HepG2 (cell line): ENCODE data around the gene ESYT3. TPM values are rescaled to one million over a fixed set of nuclear protein-coding genes. Genes with fewer than 3 reads are reported as not detected.
A peak's percentile ranks its signal among the peaks of the same experiment; 100 is the strongest.

Experiments used
- ELF3 ChIP-seq: IDR thresholded peaks from 2 replicates; pipeline ENCODE4 v1.6.1; 2016; ENCODE audit warnings: missing genetic modification reagents, missing compliant biosample characterization
- HHEX ChIP-seq: IDR thresholded peaks from 2 replicates; pipeline ENCODE4 v1.6.1; 2016; ENCODE audit warnings: control low read depth
- HOXA3 ChIP-seq: sonication (generic); formaldehyde crosslinking; IDR thresholded peaks from 2 replicates; pipeline ENCODE4 v1.5.0; 2020; ENCODE audit warnings: missing genetic modification reagents
- IRX3 ChIP-seq: sonication (generic); formaldehyde crosslinking; IDR thresholded peaks from 2 replicates; pipeline ENCODE4 v1.8.1; 2023; ENCODE audit warnings: mild to moderate bottlenecking, low read depth, missing genetic modification reagents, borderline replicate concordance
- JDP2 ChIP-seq: sonication (generic); formaldehyde crosslinking; IDR thresholded peaks from 2 replicates; pipeline ENCODE4 v1.8.1; 2022; ENCODE audit warnings: missing genetic modification reagents, borderline replicate concordance
- KLF12 ChIP-seq: sonication (generic); formaldehyde crosslinking; IDR thresholded peaks from 2 replicates; pipeline ENCODE4 v1.4.0; 2020; ENCODE audit warnings: missing genetic modification reagents, borderline replicate concordance
- KLF6 ChIP-seq: IDR thresholded peaks from 2 replicates; pipeline ENCODE4 v1.8.0; 2016; ENCODE audit warnings: missing biosample characterization, missing genetic modification reagents
- MAF1 ChIP-seq: sonication (generic); formaldehyde crosslinking; IDR thresholded peaks from 2 replicates; pipeline ENCODE4 v1.5.0; 2020; ENCODE audit warnings: missing genetic modification reagents, borderline replicate concordance
- MIER2 ChIP-seq: IDR thresholded peaks from 2 replicates; pipeline ENCODE4 v1.6.1; 2016; ENCODE audit warnings: missing biosample characterization, missing genetic modification reagents
- NAIF1 ChIP-seq: sonication (generic); formaldehyde crosslinking; IDR thresholded peaks from 2 replicates; pipeline ENCODE4 v1.5.0; 2020; ENCODE audit warnings: mild to moderate bottlenecking, missing genetic modification reagents, borderline replicate concordance
- PLRG1 ChIP-seq: fragments of 450-650 bp; conservative IDR thresholded peaks from 2 replicates; pipeline ENCODE4 v1.6.1; 2016
- SALL1 ChIP-seq: sonication (generic); formaldehyde crosslinking; IDR thresholded peaks from 2 replicates; pipeline ENCODE4 v1.8.0; 2022; ENCODE audit warnings: mild to moderate bottlenecking, missing genetic modification reagents
- TP53 ChIP-seq: sonication (generic); formaldehyde crosslinking; conservative IDR thresholded peaks from 2 replicates; pipeline ENCODE4 v1.4.0; 2020; ENCODE audit warnings: missing genetic modification reagents
- TSC22D2 ChIP-seq: sonication (generic); formaldehyde crosslinking; IDR thresholded peaks from 2 replicates; pipeline ENCODE4 v1.5.1; 2020; ENCODE audit warnings: missing genetic modification reagents, mild to moderate bottlenecking, borderline replicate concordance
- ZFP1 ChIP-seq: IDR thresholded peaks from 2 replicates; pipeline ENCODE4 v1.6.1; 2016
- ZNF121 ChIP-seq: sonication (generic); formaldehyde crosslinking; IDR thresholded peaks from 2 replicates; pipeline ENCODE4 v1.5.0; 2020; ENCODE audit warnings: mild to moderate bottlenecking, missing genetic modification reagents
- ZNF3 ChIP-seq: IDR thresholded peaks from 2 replicates; pipeline ENCODE4 v1.7.0; 2017; ENCODE audit warnings: inconsistent platforms
- ZNF44 ChIP-seq: sonication (generic); formaldehyde crosslinking; IDR thresholded peaks from 2 replicates; pipeline ENCODE4 v1.5.1; 2020; ENCODE audit warnings: mild to moderate bottlenecking, missing genetic modification reagents
- ZNF501 ChIP-seq: sonication (generic); formaldehyde crosslinking; IDR thresholded peaks from 2 replicates; pipeline ENCODE4 v1.5.1; 2020; ENCODE audit warnings: mild to moderate bottlenecking, moderate library complexity, missing genetic modification reagents
- ZNF556 ChIP-seq: sonication (generic); formaldehyde crosslinking; IDR thresholded peaks from 2 replicates; pipeline ENCODE4 v1.4.0; 2020; ENCODE audit warnings: mild to moderate bottlenecking, missing genetic modification reagents, borderline replicate concordance
- ZNF567 ChIP-seq: sonication (generic); formaldehyde crosslinking; IDR thresholded peaks from 2 replicates; pipeline ENCODE4 v1.8.1; 2023; ENCODE audit warnings: mild to moderate bottlenecking, missing genetic modification reagents, borderline replicate concordance
- ZNF605 ChIP-seq: sonication (generic); formaldehyde crosslinking; IDR thresholded peaks from 2 replicates; pipeline ENCODE4 v1.8.0; 2022; ENCODE audit warnings: mild to moderate bottlenecking, missing genetic modification reagents
- ZNF629 ChIP-seq: sonication (generic); formaldehyde crosslinking; conservative IDR thresholded peaks from 2 replicates; pipeline ENCODE4 v1.5.0; 2020; ENCODE audit warnings: missing genetic modification reagents
- ZNF768 ChIP-seq: sonication (generic); formaldehyde crosslinking; IDR thresholded peaks from 2 replicates; pipeline ENCODE4 v1.4.0; 2020; ENCODE audit warnings: missing genetic modification reagents
- ZSCAN30 ChIP-seq: sonication (generic); formaldehyde crosslinking; IDR thresholded peaks from 2 replicates; pipeline ENCODE4 v1.5.0; 2020; ENCODE audit warnings: mild to moderate bottlenecking, missing genetic modification reagents
- polyA plus RNA-seq, 8 experiments: library from polyadenylated mRNA; depleted of rRNA in 3 of 8; stranded (reverse) in 7 of 8; unstranded in 1 of 8; fragments of >200 nt; fragmentation: Illumina TruSeq in 4 of 8; extraction: Trizol in 4 of 8; gene quantifications; 2 replicates each; pipeline versions ENCODE4 v1.2.1 to v1.2.3, GENCODE V29; 2011 to 2016; ENCODE audit warnings: low read depth in 4 of 8, missing spikeins in 1 of 8, mixed read lengths in 1 of 8; ENCODE audit not compliant: insufficient read depth in 1 of 8
- total RNA-seq, 5 experiments: library from RNA; depleted of rRNA; stranded (reverse); fragments of >200 nt; fragmentation: Illumina TruSeq; extraction: Trizol; gene quantifications; 2 replicates each; pipeline ENCODE4 v1.2.3, GENCODE V29; 2016; ENCODE audit warnings: low read depth in 1 of 5
- TF ChIP-seq, protein P1 (sequence below): IDR thresholded peaks from 2 replicates; pipeline ENCODE4 v1.6.1; 2016; ENCODE audit warnings: control low read depth
- TF ChIP-seq, protein P2 (sequence below): sonication (generic); formaldehyde crosslinking; IDR thresholded peaks from 2 replicates; pipeline ENCODE4 v1.4.0; 2020; ENCODE audit warnings: missing genetic modification reagents

Gene ESYT3
- total and polyA plus RNA-seq, 2 of the 13 experiments (the other 11 are each of a cell fraction or from before 2014, with no cell fraction given) = 1.5 to 4.1 TPM

DNA sequence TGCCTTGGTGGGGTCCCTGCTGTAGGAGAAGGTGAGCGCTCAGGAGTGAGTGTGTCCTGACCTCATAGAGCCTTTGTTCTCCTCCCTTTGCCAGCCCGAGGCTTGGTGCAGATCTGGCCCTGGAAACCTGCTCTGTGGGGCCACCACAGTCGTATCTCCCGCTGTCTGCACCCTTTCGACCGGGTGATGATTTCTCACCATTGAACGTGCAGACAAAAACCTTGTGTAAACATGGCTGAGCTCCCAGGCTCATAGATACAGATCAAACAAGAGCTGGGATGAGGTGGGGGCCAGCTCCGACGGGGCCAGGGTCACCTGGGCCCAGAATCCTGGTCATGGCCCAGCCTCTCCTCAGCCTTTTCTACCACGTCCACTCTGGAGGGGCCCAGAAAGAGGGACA is 34.6 kb upstream of the ESYT3 start (continued):
- no peak for TF ChIP-seq ZNF768 (CRISPR knock-in tag)
- TF ChIP-seq PLRG1 = no peak
- no peak for TF ChIP-seq ZNF44
- TF ChIP-seq, protein P1, sequence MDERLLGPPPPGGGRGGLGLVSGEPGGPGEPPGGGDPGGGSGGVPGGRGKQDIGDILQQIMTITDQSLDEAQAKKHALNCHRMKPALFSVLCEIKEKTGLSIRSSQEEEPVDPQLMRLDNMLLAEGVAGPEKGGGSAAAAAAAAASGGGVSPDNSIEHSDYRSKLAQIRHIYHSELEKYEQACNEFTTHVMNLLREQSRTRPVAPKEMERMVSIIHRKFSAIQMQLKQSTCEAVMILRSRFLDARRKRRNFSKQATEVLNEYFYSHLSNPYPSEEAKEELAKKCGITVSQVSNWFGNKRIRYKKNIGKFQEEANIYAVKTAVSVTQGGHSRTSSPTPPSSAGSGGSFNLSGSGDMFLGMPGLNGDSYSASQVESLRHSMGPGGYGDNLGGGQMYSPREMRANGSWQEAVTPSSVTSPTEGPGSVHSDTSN (CRISPR knock-in tag) = no peak
- TF ChIP-seq IRX3 (CRISPR knock-in tag) = no peak; the same call in 1 of the 2 replicates
- 0 out of 2 replicates have a peak, but pooled peaks have one; percentile 5 for TF ChIP-seq ZNF629
- no peak for TF ChIP-seq ZNF567 (CRISPR knock-in tag)
- TF ChIP-seq ZNF3 (CRISPR knock-in tag) = no peak
- TF ChIP-seq ELF3 (CRISPR knock-in tag) = no peak
- peak; percentile 66; the same call in 1 of the 2 replicates for TF ChIP-seq SALL1 (CRISPR knock-in tag)
- no peak for TF ChIP-seq KLF12 (CRISPR knock-in tag)
- no peak for TF ChIP-seq NAIF1 (CRISPR knock-in tag)
- TF ChIP-seq, protein P2, sequence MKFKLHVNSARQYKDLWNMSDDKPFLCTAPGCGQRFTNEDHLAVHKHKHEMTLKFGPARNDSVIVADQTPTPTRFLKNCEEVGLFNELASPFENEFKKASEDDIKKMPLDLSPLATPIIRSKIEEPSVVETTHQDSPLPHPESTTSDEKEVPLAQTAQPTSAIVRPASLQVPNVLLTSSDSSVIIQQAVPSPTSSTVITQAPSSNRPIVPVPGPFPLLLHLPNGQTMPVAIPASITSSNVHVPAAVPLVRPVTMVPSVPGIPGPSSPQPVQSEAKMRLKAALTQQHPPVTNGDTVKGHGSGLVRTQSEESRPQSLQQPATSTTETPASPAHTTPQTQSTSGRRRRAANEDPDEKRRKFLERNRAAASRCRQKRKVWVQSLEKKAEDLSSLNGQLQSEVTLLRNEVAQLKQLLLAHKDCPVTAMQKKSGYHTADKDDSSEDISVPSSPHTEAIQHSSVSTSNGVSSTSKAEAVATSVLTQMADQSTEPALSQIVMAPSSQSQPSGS (CRISPR knock-in tag) = 0 out of 2 replicates have a peak, but pooled peaks have one; percentile 28
- no peak for TF ChIP-seq MAF1 (CRISPR knock-in tag)
- TF ChIP-seq TP53 = no peak
- TF ChIP-seq HHEX (CRISPR knock-in tag) = peak; percentile 54; the same call in 1 of the 2 replicates
- TF ChIP-seq ZNF605 (CRISPR knock-in tag) = no peak
- TF ChIP-seq TSC22D2 (CRISPR knock-in tag) = no peak
- no peak for TF ChIP-seq MIER2 (CRISPR knock-in tag)
- TF ChIP-seq KLF6 (CRISPR knock-in tag) = no peak
- TF ChIP-seq ZFP1 (CRISPR knock-in tag) = no peak
- TF ChIP-seq ZNF501 (CRISPR knock-in tag) = no peak
- no peak for TF ChIP-seq ZSCAN30
- no peak for TF ChIP-seq ZNF556 (CRISPR knock-in tag)
- TF ChIP-seq ZNF121 (CRISPR knock-in tag) = peak; percentile 37; the same call in 1 of the 2 replicates
- TF ChIP-seq HOXA3 = peak; percentile 69; the same call in 1 of the 2 replicates
- no peak for TF ChIP-seq JDP2 (CRISPR knock-in tag)
